ENCODE results near the gene CD300LG. TPM values are rescaled to one million over a fixed set of nuclear protein-coding genes. Genes with fewer than 3 reads are reported as not detected.
"Not testable (repeated sequence)": the region's sequence is repeated elsewhere in the genome, so short reads cannot be mapped to it uniquely, and the experiment has no call there.

CD300LG gene, protein sequence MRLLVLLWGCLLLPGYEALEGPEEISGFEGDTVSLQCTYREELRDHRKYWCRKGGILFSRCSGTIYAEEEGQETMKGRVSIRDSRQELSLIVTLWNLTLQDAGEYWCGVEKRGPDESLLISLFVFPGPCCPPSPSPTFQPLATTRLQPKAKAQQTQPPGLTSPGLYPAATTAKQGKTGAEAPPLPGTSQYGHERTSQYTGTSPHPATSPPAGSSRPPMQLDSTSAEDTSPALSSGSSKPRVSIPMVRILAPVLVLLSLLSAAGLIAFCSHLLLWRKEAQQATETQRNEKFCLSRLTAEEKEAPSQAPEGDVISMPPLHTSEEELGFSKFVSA
- not detected for total RNA-seq

DNA sequence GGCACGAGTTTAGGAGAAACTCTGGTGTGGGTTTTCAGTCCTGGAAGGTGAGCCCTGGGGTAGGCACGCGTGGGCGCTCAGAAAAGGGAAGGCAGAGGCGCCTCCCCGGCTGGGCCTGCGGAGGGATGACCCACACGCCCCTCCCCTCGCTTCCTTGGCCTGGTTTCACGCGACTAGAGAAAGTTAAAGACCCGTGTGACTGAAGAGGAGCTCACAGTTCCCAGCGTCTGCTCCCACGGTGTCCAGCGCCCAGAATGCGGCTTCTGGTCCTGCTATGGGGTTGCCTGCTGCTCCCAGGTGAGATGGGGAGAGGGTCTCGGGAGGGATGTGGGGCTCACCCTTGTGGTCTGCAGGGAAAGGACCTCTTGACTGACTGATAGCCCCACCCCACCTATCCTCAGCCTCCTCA, at the start of gene CD300LG:
CD300LG (plus strand) TSS at position 214 of the 409 bp plus-strand sequence; CDS start at position 255, 41 bp downstream.
- Mint-ChIP-seq H3K27me3 (peaks cover 20% of the 10 kb centered on the region), H3K4me1 (no peaks in the 10 kb centered on the region), H3K36me3 (ENCODE audit: low read depth) (no peaks in the 10 kb centered on the region), H3K9me3 (no peaks in the 10 kb centered on the region), H3K27ac (no peak within 1 kb of the TSS), H3K4me3 (no peak within 1 kb of the TSS)
- ChIA-PET POLR2A (no interaction called here), CTCF (interaction anchor here (1.1 to 2.4 kb wide), 11 partner anchors 9 to 153 kb away, joined by 3 to 12 read pairs (median 5); no protein-coding TSS in a partner anchor)
- no peak for DNase-seq

DNA sequence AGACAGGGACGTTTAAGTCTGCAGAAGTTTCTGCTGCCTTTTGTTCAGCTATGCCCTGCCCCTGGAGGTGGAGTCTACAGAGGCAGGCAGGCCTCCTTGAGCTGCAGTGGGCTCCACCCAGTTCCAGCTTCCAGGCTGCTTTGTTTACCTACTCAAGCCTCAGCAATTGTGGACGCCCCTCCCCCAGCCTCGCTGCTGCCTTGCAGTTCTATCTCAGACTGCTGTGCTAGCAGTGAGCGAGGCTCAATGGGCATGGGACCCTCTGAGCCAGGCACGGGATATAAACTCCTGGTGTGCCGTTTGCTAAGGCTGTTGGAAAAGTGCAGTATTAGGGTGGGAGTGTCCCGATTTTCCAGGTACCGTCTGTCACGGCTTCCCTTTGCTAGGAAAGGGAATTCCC, 49.0 kb upstream of the CD300LG start:
- peaks cover 46% of the 10 kb centered on the region for H3K27me3 Mint-ChIP-seq
- H3K9me3 Mint-ChIP-seq; H3K4me3 Mint-ChIP-seq; H3K27ac Mint-ChIP-seq; H3K36me3 Mint-ChIP-seq (ENCODE audit: low read depth); POLR2A ChIA-PET; DNase-seq; H3K4me1 Mint-ChIP-seq; CTCF ChIA-PET: not testable (repeated sequence)

DNA sequence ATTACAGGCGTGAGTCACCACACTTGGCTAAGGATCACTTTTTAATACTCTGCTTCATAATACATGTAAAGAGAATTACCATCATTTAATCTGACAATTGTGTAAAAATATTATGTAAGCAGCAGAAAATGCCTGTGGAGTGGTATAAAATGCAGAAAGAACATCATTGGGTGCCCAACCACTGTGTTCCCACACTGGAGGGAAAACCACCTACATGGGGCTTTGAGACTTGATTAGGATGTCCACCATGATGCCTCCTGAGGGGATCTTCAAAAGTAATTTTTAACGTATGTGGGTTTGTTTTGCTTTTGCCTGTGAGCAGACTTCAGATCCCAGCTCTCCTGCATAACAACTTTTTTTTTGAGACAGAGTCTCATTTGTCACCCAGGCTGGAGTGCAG, 47.9 kb upstream of the CD300LG start:
- no peaks in the 10 kb centered on the region for H3K36me3 Mint-ChIP-seq (ENCODE audit: low read depth)
- H3K9me3 Mint-ChIP-seq, result no peaks in the 10 kb centered on the region
- ChIA-PET POLR2A (no interaction called here), CTCF (no interaction called here)
- H3K27ac Mint-ChIP-seq, result no peak overlapping the region
- H3K4me3 Mint-ChIP-seq, result no peak overlapping the region
- H3K27me3 Mint-ChIP-seq, result peaks cover 50% of the 10 kb centered on the region
- no peaks in the 10 kb centered on the region for H3K4me1 Mint-ChIP-seq
- DNase-seq, result no peak

DNA sequence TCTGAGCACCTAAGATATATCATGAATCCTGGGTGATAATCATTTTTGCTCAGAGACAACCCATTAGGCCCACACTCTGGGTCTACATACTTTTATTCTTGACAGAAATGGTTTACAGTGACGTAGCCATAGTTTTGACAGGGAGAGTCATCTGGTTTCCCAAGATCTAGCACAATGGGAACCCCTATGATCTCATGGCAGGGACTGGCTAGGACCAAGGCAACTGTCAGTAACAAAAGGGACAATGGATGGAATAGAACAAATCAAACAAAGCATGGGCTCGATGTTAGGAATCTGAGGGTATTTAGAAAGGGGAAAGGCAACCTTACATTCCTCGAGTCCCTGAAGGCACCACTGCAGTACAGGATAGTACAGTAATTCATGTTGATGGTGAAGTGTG, 46.2 kb upstream of the CD300LG start:
- Mint-ChIP-seq H3K4me3 (no peak overlapping the region), H3K27me3 (peaks cover 46% of the 10 kb centered on the region), H3K36me3 (ENCODE audit: low read depth) (no peaks in the 10 kb centered on the region), H3K4me1 (no peaks in the 10 kb centered on the region), H3K27ac (no peak overlapping the region), H3K9me3 (no peaks in the 10 kb centered on the region)
- ChIA-PET POLR2A (no interaction called here), CTCF (no interaction called here)
- no peak for DNase-seq

DNA sequence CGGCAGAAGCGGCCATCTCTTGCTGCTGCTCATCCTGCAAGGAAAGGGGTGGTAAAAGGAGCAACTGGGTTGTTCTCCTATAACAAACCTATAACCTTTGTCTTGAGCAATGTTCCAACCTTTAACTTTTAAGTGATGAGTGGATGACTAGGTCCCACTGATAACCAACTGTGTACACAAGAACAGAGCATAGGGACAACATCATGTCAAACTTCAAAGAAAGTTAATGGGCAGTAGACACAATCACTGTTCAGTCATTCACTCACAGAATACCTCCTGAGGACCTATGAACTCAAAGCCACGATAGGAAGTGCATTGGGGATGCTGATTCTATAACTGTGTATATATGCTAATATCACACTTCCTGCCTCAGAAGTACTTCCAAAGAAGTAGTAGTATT, 45.1 kb upstream of the CD300LG start:
- Mint-ChIP-seq H3K36me3 (ENCODE audit: low read depth) (no peaks in the 10 kb centered on the region), H3K9me3 (no peaks in the 10 kb centered on the region), H3K4me3 (no peak overlapping the region), H3K27me3 (peaks cover 41% of the 10 kb centered on the region), H3K4me1 (no peaks in the 10 kb centered on the region), H3K27ac (no peak overlapping the region)
- POLR2A ChIA-PET, result no interaction called here
- DNase-seq, result no peak
- CTCF ChIA-PET, result no interaction called here

DNA sequence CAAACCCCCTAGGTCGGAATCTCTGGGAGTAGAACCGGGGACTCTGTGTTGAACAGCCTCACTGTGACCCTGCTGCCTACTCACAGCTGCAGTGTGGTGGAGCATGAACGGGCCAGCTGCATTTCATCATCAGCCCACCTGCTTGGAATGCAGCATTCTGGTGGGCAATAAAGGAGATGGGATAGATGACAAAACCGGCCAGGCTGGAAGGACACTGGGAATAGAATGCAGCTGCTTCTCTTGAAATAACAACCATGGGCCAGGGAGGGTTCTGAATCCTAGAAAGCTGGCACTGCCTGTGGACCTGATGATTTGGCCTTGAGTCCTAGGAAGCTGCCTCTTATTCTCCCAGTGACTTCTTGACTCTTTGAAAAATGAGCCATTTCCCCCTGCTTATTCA, 43.2 kb upstream of the CD300LG start:
- CTCF ChIA-PET, result no interaction called here
- Mint-ChIP-seq H3K4me1 (no peaks in the 10 kb centered on the region), H3K4me3 (no peak overlapping the region), H3K27me3 (peaks cover 37% of the 10 kb centered on the region), H3K36me3 (ENCODE audit: low read depth) (no peaks in the 10 kb centered on the region), H3K9me3 (no peaks in the 10 kb centered on the region), H3K27ac (no peak overlapping the region)
- DNase-seq, result no peak
- POLR2A ChIA-PET, result no interaction called here

DNA sequence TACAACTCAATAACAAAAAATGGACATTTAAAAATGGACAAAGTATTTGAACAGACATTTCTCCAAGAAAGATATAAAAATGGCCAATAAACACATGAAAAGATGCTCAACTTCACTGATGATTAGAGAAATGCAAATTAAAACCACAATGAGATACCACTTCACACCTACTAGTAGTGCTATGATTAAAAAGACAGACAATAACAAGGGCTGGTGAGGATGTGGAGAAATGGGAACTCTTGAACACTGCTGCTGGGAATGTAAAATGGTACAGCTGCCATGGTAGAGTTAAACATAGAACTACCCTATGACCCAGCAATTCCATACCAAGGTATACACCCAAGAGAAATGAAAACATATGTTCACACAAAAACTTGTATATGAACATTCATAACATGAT, 41.9 kb upstream of the CD300LG start:
- no peaks in the 10 kb centered on the region for H3K36me3 Mint-ChIP-seq (ENCODE audit: low read depth)
- H3K27ac Mint-ChIP-seq, result no peak overlapping the region
- H3K4me1 Mint-ChIP-seq, result no peaks in the 10 kb centered on the region
- peaks cover 35% of the 10 kb centered on the region for H3K27me3 Mint-ChIP-seq
- POLR2A ChIA-PET, result no interaction called here
- no peak for DNase-seq
- H3K4me3 Mint-ChIP-seq, result no peak overlapping the region
- no peaks in the 10 kb centered on the region for H3K9me3 Mint-ChIP-seq
- CTCF ChIA-PET, result no interaction called here

DNA sequence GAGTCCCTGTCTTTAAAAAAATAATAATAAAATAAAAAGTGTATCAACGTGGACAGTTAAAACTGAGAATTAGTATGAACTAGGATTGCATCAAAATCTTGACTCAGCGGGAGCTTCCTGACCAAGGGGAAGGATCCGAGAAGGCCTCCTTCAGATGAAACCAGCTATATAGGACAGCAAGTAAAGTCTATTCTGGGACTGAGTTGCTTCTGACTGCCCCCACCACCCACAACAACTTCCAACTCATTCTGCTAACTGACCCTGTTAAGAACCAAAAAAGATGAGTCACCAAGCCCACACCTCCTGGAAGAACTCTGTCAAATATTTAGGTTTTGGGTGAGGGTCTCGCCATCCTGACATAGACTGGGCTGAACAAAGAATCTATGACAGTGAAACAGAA, 38.9 kb upstream of the CD300LG start:
- no peak for DNase-seq
- H3K36me3 Mint-ChIP-seq (ENCODE audit: low read depth), result no peaks in the 10 kb centered on the region
- H3K9me3 Mint-ChIP-seq, result no peaks in the 10 kb centered on the region
- no peaks in the 10 kb centered on the region for H3K4me1 Mint-ChIP-seq
- ChIA-PET CTCF (no interaction called here), POLR2A (no interaction called here)
- H3K27me3 Mint-ChIP-seq, result peaks cover 27% of the 10 kb centered on the region
- no peak overlapping the region for H3K27ac Mint-ChIP-seq
- H3K4me3 Mint-ChIP-seq, result no peak overlapping the region

DNA sequence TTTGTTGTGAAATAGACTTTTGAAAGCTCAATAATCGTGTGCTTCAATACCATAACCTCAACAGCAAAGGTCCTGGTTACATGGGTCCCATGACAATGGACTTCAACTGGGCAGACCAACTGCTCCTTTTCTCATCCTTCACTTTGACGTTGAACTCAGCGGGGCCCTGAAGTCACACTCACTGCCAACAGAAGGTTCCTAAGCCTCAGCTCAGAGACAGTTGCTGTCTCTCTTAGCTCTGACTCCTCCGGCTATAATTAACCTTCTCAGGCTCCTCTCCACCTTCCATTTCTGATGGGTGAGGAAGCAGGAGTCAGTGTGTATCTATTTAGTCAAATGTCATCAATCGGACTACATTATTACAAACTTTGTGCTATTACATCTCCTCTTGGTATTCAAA, 37.9 kb upstream of the CD300LG start:
- Mint-ChIP-seq H3K4me1 (no peaks in the 10 kb centered on the region), H3K4me3 (no peak overlapping the region), H3K27ac (no peak overlapping the region), H3K27me3 (peaks cover 17% of the 10 kb centered on the region), H3K36me3 (ENCODE audit: low read depth) (no peaks in the 10 kb centered on the region), H3K9me3 (no peaks in the 10 kb centered on the region)
- DNase-seq, result no peak
- ChIA-PET POLR2A (no interaction called here), CTCF (no interaction called here)

DNA sequence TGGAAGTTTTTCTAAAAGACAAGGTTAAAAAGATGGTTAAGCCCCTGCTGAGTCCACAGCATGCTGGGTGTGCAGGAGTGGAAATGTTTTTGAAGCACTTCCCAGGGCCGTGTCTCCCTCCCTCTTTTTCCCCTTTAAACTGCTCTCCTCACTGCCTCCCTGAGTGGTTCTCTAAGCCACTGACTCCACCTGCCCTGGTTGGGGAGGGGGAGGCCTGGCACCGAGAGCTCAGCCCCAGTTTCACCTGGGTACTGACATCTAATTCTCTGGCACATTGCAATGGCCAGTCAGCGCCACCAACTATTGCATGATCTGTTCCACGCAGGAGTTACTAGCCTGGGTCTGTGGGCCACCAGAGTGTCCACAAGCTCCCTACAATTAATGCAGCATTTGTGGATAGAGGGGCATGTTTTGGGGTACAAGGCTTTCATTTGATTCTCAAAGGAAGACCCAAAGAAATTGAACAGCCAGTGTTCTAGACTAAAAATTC, 36.7 kb upstream of the CD300LG start:
- Mint-ChIP-seq H3K27me3 (peaks cover 11% of the 10 kb centered on the region), H3K4me3 (no peak overlapping the region), H3K27ac (no peak overlapping the region), H3K4me1 (no peaks in the 10 kb centered on the region), H3K36me3 (ENCODE audit: low read depth) (no peaks in the 10 kb centered on the region), H3K9me3 (no peaks in the 10 kb centered on the region)
- ChIA-PET CTCF (no interaction called here), POLR2A (no interaction called here)
- DNase-seq, result no peak

DNA sequence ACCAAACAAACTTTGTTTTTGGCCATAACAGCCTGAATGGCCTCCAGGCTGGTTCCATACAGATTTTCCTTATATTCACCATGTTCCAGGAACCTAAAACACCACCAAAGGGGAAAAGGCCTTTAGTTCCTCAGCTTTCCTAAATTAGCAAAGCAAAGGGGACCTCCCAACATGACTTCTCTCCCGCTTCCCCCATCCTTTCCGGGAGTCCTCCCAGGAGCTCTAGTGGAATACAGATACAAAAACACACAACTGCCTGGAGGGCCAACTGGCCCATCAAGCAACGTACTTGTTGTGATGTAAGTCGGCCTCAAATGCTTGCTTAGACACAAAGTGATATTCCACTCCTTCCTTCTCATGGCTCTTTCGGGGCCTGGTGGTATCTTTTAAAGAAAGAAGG, 36.2 kb upstream of the CD300LG start:
- Mint-ChIP-seq H3K4me3 (no peak overlapping the region), H3K9me3 (no peaks in the 10 kb centered on the region), H3K36me3 (ENCODE audit: low read depth) (no peaks in the 10 kb centered on the region), H3K27me3 (peaks cover 7% of the 10 kb centered on the region), H3K4me1 (no peaks in the 10 kb centered on the region), H3K27ac (no peak overlapping the region)
- POLR2A ChIA-PET, result no interaction called here
- CTCF ChIA-PET, result no interaction called here
- DNase-seq, result no peak

DNA sequence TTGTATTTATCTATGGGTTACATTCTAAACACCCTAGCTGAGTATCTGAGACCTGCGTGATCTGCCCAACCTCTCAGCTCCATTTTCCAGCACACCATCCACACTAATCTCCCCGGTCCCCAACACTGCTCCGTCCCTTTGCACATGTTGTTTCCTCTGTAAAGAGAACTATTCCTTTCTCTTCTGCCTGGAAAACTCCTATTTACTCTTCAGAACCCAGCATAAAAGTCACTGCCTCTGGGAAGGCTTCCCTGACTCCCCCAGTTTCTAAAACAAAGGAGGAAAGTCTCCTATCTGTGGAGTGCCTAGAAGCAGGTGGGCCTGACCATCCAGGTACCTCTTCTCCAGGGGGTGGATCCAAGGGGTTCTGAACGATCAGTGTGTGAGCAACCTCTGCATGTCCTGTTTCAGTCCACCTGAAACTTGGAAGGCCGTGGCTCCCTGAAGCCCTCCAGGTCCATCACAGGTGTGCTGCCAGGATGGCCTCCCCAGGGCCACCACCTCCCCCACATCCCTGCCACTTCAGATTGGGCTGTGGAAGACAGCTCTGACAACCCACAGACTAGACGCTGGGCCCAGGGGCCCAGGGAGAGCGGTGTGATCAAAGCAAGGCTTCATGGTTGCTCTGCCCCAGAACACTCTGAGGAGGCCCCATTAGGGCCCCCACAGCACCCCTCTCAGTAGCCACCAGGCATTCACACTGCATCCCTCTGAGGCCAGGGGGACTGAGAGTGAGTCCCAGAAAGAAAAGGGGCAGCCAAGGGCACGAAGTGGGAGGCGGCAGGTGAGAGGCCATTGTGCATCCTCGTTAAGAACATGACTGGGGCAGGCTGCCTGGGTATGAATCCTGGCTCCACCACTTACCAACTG, 34.3 kb upstream of the CD300LG start:
- H3K9me3 Mint-ChIP-seq, result no peaks in the 10 kb centered on the region
- ChIA-PET POLR2A (no interaction called here), CTCF (no interaction called here)
- no peak overlapping the region for H3K4me3 Mint-ChIP-seq
- no peaks in the 10 kb centered on the region for H3K4me1 Mint-ChIP-seq
- H3K36me3 Mint-ChIP-seq (ENCODE audit: low read depth), result no peaks in the 10 kb centered on the region
- H3K27ac Mint-ChIP-seq, result no peak overlapping the region
- no peak for DNase-seq
- H3K27me3 Mint-ChIP-seq, result peaks cover 6% of the 10 kb centered on the region

DNA sequence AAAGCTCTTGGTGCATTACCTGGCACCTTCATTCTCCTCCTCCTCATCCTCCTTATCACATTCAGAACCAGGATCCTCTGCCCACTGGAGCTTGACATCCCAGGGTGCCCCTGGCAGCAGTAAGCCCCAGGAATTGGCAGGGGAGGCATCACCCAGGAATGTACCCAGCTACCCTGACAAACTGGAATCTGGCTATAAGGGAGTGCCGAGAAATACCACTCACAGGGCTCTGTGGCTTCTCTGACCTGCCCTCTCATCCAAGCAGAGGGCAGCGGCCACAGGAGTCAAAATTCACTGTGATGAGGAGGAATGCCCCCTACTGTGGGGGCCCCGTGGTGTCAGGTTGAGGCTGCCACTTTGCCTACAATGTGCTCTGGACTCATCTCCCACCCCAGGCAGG, 33.6 kb upstream of the CD300LG start:
- no peaks in the 10 kb centered on the region for H3K4me1 Mint-ChIP-seq
- CTCF ChIA-PET, result no interaction called here
- no peak overlapping the region for H3K27ac Mint-ChIP-seq
- no peak overlapping the region for H3K4me3 Mint-ChIP-seq
- peaks cover 6% of the 10 kb centered on the region for H3K27me3 Mint-ChIP-seq
- H3K36me3 Mint-ChIP-seq (ENCODE audit: low read depth), result no peaks in the 10 kb centered on the region
- no peak for DNase-seq
- POLR2A ChIA-PET, result no interaction called here
- no peaks in the 10 kb centered on the region for H3K9me3 Mint-ChIP-seq

DNA sequence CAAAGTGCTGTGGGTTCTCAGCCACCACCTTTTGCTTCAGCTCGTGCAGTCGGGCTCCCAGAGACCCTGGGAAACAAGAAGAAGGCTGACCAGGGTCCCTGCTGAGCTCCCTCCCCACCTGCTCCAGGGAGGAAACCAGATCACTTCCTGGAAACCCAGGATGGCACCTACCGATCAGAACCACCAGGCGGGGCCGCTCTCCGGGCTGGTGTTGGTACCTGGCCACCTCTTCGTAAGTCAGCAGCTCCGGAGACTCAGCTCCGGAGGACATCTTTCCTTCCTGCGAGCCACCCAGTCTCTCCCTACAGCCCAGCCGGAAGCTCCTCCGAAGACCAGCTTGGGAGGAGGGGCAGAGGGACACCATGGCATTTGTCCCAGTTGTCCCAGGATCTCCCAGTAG, 33.0 kb upstream of the CD300LG start:
- H3K36me3 Mint-ChIP-seq (ENCODE audit: low read depth), result no peaks in the 10 kb centered on the region
- no peak overlapping the region for H3K4me3 Mint-ChIP-seq
- CTCF ChIA-PET, result no interaction called here
- no peaks in the 10 kb centered on the region for H3K4me1 Mint-ChIP-seq
- H3K27ac Mint-ChIP-seq, result no peak overlapping the region
- POLR2A ChIA-PET, result no interaction called here
- H3K9me3 Mint-ChIP-seq, result no peaks in the 10 kb centered on the region
- no peak for DNase-seq
- H3K27me3 Mint-ChIP-seq, result peaks cover 6% of the 10 kb centered on the region

Data from activated CD4-positive, alpha-beta memory T cell treated with anti-CD3 and anti-CD28 coated beads, Interleukin-2, amount 10 ng/mL, durations not matched to agents 7 days and 5 days (primary cell).